ENCODE measurements around the gene EVI5.
"Not testable (repeated sequence)": the region's sequence is repeated elsewhere in the genome, so short reads cannot be mapped to it uniquely, and the experiment has no call there.

Gene EVI5

GRCh38 chr1:92792340-92792782 is 7.5 kb upstream of the EVI5 start:
- in situ Hi-C loops (cut with MboI; ENCODE audit: low sequenced_read_pairs) = no loop called here

- in situ Hi-C loops (cut with MboI; ENCODE audit: low sequenced_read_pairs) = no loop called here
Observed at GRCh38 chr1:92791487-92792066, 6.7 kb upstream of the EVI5 start.

- in situ Hi-C loops (cut with MboI; ENCODE audit: low sequenced_read_pairs) = no loop called here
Observed at GRCh38 chr1:92790867-92791266, 6.0 kb upstream of the EVI5 start.

GRCh38 chr1:92790081-92790480 is 5.2 kb upstream of the EVI5 start:
- in situ Hi-C loops (cut with MboI; ENCODE audit: low sequenced_read_pairs) = no loop called here

GRCh38 chr1:92786111-92786901 is 1.4 kb upstream of the EVI5 start:
- in situ Hi-C loops (cut with MboI; ENCODE audit: low sequenced_read_pairs) = no loop called here

GRCh38 chr1:92784021-92784638 is 778 bp downstream of the EVI5 start:
- in situ Hi-C loops (cut with MboI; ENCODE audit: low sequenced_read_pairs) = no loop called here

GRCh38 chr1:92783550-92783949 is 1.4 kb downstream of the EVI5 start:
- in situ Hi-C loops (cut with MboI; ENCODE audit: low sequenced_read_pairs) = not testable (repeated sequence)

- in situ Hi-C loops (cut with MboI; ENCODE audit: low sequenced_read_pairs) = no loop called here
Observed at GRCh38 chr1:92778376-92778775, 6.5 kb downstream of the EVI5 start.

GRCh38 chr1:92774407-92774806 is 10.5 kb downstream of the EVI5 start:
- in situ Hi-C loops (cut with MboI; ENCODE audit: low sequenced_read_pairs) = no loop called here

- in situ Hi-C loops (cut with MboI; ENCODE audit: low sequenced_read_pairs) = not testable (repeated sequence)
Observed at GRCh38 chr1:92773749-92774148, 11.2 kb downstream of the EVI5 start.

GRCh38 chr1:92769856-92770255 is 15.1 kb downstream of the EVI5 start:
- in situ Hi-C loops (cut with MboI; ENCODE audit: low sequenced_read_pairs) = no loop called here

GRCh38 chr1:92768915-92769314 is 16.0 kb downstream of the EVI5 start:
- in situ Hi-C loops (cut with MboI; ENCODE audit: low sequenced_read_pairs) = no loop called here

- in situ Hi-C loops (cut with MboI; ENCODE audit: low sequenced_read_pairs) = no loop called here
Observed at GRCh38 chr1:92768296-92768695, 16.6 kb downstream of the EVI5 start.

GRCh38 chr1:92764116-92764515 is 20.8 kb downstream of the EVI5 start:
- in situ Hi-C loops (cut with MboI; ENCODE audit: low sequenced_read_pairs) = no loop called here

GRCh38 chr1:92762355-92762754 is 22.6 kb downstream of the EVI5 start:
- in situ Hi-C loops (cut with MboI; ENCODE audit: low sequenced_read_pairs) = no loop called here

- in situ Hi-C loops (cut with MboI; ENCODE audit: low sequenced_read_pairs) = no loop called here
Observed at GRCh38 chr1:92759361-92759760, 25.5 kb downstream of the EVI5 start.

GRCh38 chr1:92756537-92756936 is 28.4 kb downstream of the EVI5 start:
- in situ Hi-C loops (cut with MboI; ENCODE audit: low sequenced_read_pairs) = no loop called here

GRCh38 chr1:92755541-92756461 is 29.1 kb downstream of the EVI5 start:
- in situ Hi-C loops (cut with MboI; ENCODE audit: low sequenced_read_pairs) = no loop called here

GRCh38 chr1:92754719-92755050 is 30.2 kb downstream of the EVI5 start:
- in situ Hi-C loops (cut with MboI; ENCODE audit: low sequenced_read_pairs) = no loop called here

GRCh38 chr1:92754000-92754718 is 30.7 kb downstream of the EVI5 start:
- in situ Hi-C loops (cut with MboI; ENCODE audit: low sequenced_read_pairs) = no loop called here

GRCh38 chr1:92752719-92753118 is 32.2 kb downstream of the EVI5 start:
- in situ Hi-C loops (cut with MboI; ENCODE audit: low sequenced_read_pairs) = no loop called here
